HG03108 (cell line): Measurements from ENCODE around the gene PSTPIP2.
"Not testable (repeated sequence)": the region's sequence is repeated elsewhere in the genome, so short reads cannot be mapped to it uniquely, and the experiment has no call there.

Experiments used
- ATAC-seq: cut with Tn5 transposase; IDR thresholded peaks from one replicate; pipeline ENCODE4 v1.9.1; 2021; ENCODE audit warnings: moderate library complexity; ENCODE audit not compliant: unreplicated experiment

Gene PSTPIP2

GRCh38 chr18:46071653-46072375 is at the start of gene PSTPIP2:
PSTPIP2 (minus strand) TSS chr18:46072260; CDS start chr18:46072188, 72 bp downstream.
- peak; percentile 64 for ATAC-seq

GRCh38 chr18:46113751-46114150 is 41.7 kb upstream of the PSTPIP2 start:
- ATAC-seq, result no peak

- ATAC-seq, result no peak
These were observed 38.3 kb upstream of the PSTPIP2 start for GRCh38 chr18:46110406-46110805.

- ATAC-seq, result no peak
These were observed 37.3 kb upstream of the PSTPIP2 start for GRCh38 chr18:46109386-46109785.

- ATAC-seq, result peak; percentile 92
These were observed 32.3 kb upstream of the PSTPIP2 start, which contains the start of gene HAUS1 for GRCh38 chr18:46104128-46104911. HAUS1 (plus strand) TSS chr18:46104385; CDS start chr18:46104412, 27 bp downstream.

- no peak for ATAC-seq
These were observed 27.4 kb upstream of the PSTPIP2 start for GRCh38 chr18:46099463-46099862.

- ATAC-seq, result no peak
These were observed 26.5 kb upstream of the PSTPIP2 start for GRCh38 chr18:46098616-46098933.

- ATAC-seq, result peak; percentile 89
These were observed 25.9 kb upstream of the PSTPIP2 start, which contains the start of gene ATP5F1A for GRCh38 chr18:46097801-46098615. ATP5F1A (minus strand) TSS chr18:46098296; CDS start chr18:46098231, 65 bp downstream.

GRCh38 chr18:46097431-46097800 is 25.4 kb upstream of the PSTPIP2 start:
- peak; percentile 3 for ATAC-seq

GRCh38 chr18:46096651-46097300 is 24.7 kb upstream of the PSTPIP2 start:
- no peak for ATAC-seq

- no peak for ATAC-seq
These were observed 23.5 kb upstream of the PSTPIP2 start for GRCh38 chr18:46095532-46095931.

GRCh38 chr18:46088501-46088900 is 16.4 kb upstream of the PSTPIP2 start:
- not testable (repeated sequence) for ATAC-seq

GRCh38 chr18:46084431-46084830 is 12.4 kb upstream of the PSTPIP2 start:
- ATAC-seq, result no peak

- ATAC-seq, result no peak
These were observed 8.1 kb upstream of the PSTPIP2 start for GRCh38 chr18:46080156-46080555.

GRCh38 chr18:46079336-46079735 is 7.3 kb upstream of the PSTPIP2 start:
- ATAC-seq, result no peak

GRCh38 chr18:46073474-46074331 is 1.6 kb upstream of the PSTPIP2 start:
- ATAC-seq, result no peak

GRCh38 chr18:46072959-46073358 is 899 bp upstream of the PSTPIP2 start:
- no peak for ATAC-seq

- no peak for ATAC-seq
These were observed 362 bp upstream of the PSTPIP2 start for GRCh38 chr18:46072376-46072867.

- ATAC-seq, result no peak
These were observed 1.0 kb downstream of the PSTPIP2 start for GRCh38 chr18:46070815-46071652.
